LHCN-M2 (cell line): ENCODE measurements around the gene MIEN1. TPM values are rescaled to one million over a fixed set of nuclear protein-coding genes. Genes with fewer than 3 reads are reported as not detected.
"Not testable (repeated sequence)": the region's sequence is repeated elsewhere in the genome, so short reads cannot be mapped to it uniquely, and the experiment has no call there.

ENCODE experiments used
- DNase-seq: peaks from one replicate; pipeline ENCODE4 v3.0.0-alpha.2; 2012; ENCODE audit warnings: low read depth
- total RNA-seq: library from RNA; depleted of rRNA; stranded (reverse); fragments of >200 nt; gene quantifications from 2 replicates; pipeline ENCODE4 v1.2.3, GENCODE V29; 2014

The MIEN1 gene
- total RNA-seq, 1 experiment from 2014 or later: 68.3 TPM

GRCh38 chr17:39755554-39756379, 25.4 kb upstream of the MIEN1 start:
- DNase-seq: no peak

- DNase-seq: no peak
These were observed 24.7 kb upstream of the MIEN1 start for GRCh38 chr17:39754958-39755553.

- peak; percentile 93 for DNase-seq
These were observed 24.0 kb upstream of the MIEN1 start for GRCh38 chr17:39754161-39754957.

GRCh38 chr17:39753514-39754160, 23.3 kb upstream of the MIEN1 start:
- no peak for DNase-seq

GRCh38 chr17:39752241-39752881, 22.0 kb upstream of the MIEN1 start:
- no peak for DNase-seq

GRCh38 chr17:39751637-39752036, 21.3 kb upstream of the MIEN1 start:
- DNase-seq: no peak

- DNase-seq: no peak
These were observed 20.7 kb upstream of the MIEN1 start for GRCh38 chr17:39751016-39751543.

- no peak for DNase-seq
These were observed 20.0 kb upstream of the MIEN1 start for GRCh38 chr17:39750131-39751015.

- DNase-seq: not testable (repeated sequence)
These were observed 18.2 kb upstream of the MIEN1 start for GRCh38 chr17:39748444-39749034.

- DNase-seq: no peak
These were observed 17.4 kb upstream of the MIEN1 start for GRCh38 chr17:39747745-39748144.

- DNase-seq: no peak
These were observed 15.8 kb upstream of the MIEN1 start for GRCh38 chr17:39746145-39746461.

GRCh38 chr17:39745335-39746144, 15.2 kb upstream of the MIEN1 start:
- no peak for DNase-seq

- no peak for DNase-seq
These were observed 14.5 kb upstream of the MIEN1 start for GRCh38 chr17:39744836-39745215.

- no peak for DNase-seq
These were observed 13.9 kb upstream of the MIEN1 start for GRCh38 chr17:39744075-39744835.

GRCh38 chr17:39742856-39743436, 12.6 kb upstream of the MIEN1 start:
- DNase-seq: no peak

GRCh38 chr17:39742126-39742855, 12.0 kb upstream of the MIEN1 start:
- no peak for DNase-seq
